Ovary (tissue), 3 donors: ENCODE measurements around the gene PBX1.

Source experiments
- CTCF ChIP-seq, 3 donors: fragments of 450-650 bp in 2 of 3; fragments of 200-600 bp in 1 of 3; IDR thresholded peaks; one replicate each; pipeline versions ENCODE4 v1.5.1 to v1.8.0; 2016 to 2022; ENCODE audit warnings: antibody characterized with exemption in 3 of 3, mild to moderate bottlenecking in 1 of 3
- EP300 ChIP-seq: sonication (generic); formaldehyde crosslinking; IDR thresholded peaks from one replicate; pipeline ENCODE4 v1.6.1; 2017; ENCODE audit warnings: antibody characterized with exemption
- POLR2A ChIP-seq: fragments of 450-650 bp; IDR thresholded peaks from one replicate; pipeline ENCODE4 v1.6.1; 2017; ENCODE audit warnings: antibody characterized with exemption, mild to moderate bottlenecking, moderate library complexity
- donor health status: DM: no; HTN: no; CAD: no.

- TF ChIP-seq POLR2A (no peak), EP300 (no peak), CTCF (IDR thresholded peaks at IDR 0.05) (no peak)
These were observed 64.8 kb downstream of the PBX1 start for GRCh38 chr1:164623805-164624204.
